Testis (tissue), 2 donors: ENCODE results near the gene LHFPL3.

ENCODE experiments used
- CTCF ChIP-seq, 3 experiments: fragments of 450-650 bp in 2 of 3; fragments of 200-600 bp in 1 of 3; sonication (generic) in 1 of 3; IDR thresholded peaks; one replicate each; pipeline ENCODE4 v1.5.1; 2016 to 2019; ENCODE audit warnings: antibody characterized with exemption in 3 of 3, mild to moderate bottlenecking in 2 of 3, moderate library complexity in 1 of 3
- POLR2A ChIP-seq: fragments of 450-650 bp; IDR thresholded peaks from one replicate; pipeline ENCODE4 v1.6.1; 2017; ENCODE audit warnings: antibody characterized with exemption, mild to moderate bottlenecking, moderate library complexity

- TF ChIP-seq CTCF (IDR thresholded peaks at IDR 0.05) (no peak), POLR2A (no peak)
Measured at GRCh38 chr7:104836976-104837375, 508.6 kb downstream of the LHFPL3 start.
